Measurements from ENCODE around the gene SLBP.
A peak's percentile ranks its signal among the peaks of the same experiment; 100 is the strongest.

The SLBP gene

GRCh38 chr4:1693131-1693896 is 18.8 kb downstream of the SLBP start:
- peak; percentile 97 for ATAC-seq (replicated peaks)
- H3K27ac Mint-ChIP-seq, result no peak overlapping the region
- H3K4me3 Mint-ChIP-seq, result no peak overlapping the region
- H3K27me3 Mint-ChIP-seq, result no peaks in the 10 kb centered on the region
- peak; percentile 55 for DNase-seq
- no peaks in the 10 kb centered on the region for H3K9me3 Mint-ChIP-seq
- H3K4me1 Mint-ChIP-seq, result peaks cover 0 to 3% of the 10 kb centered on the region in 2 donors
- H3K36me3 Mint-ChIP-seq, result peaks cover 42 to 62% of the 10 kb centered on the region in 2 donors

- ATAC-seq (replicated peaks) (no peak), DNase-seq (no peak)
- Mint-ChIP-seq H3K4me3 (no peak overlapping the region), H3K36me3 (peaks cover 39 to 53% of the 10 kb centered on the region in 2 donors), H3K9me3 (no peaks in the 10 kb centered on the region), H3K27ac (no peak overlapping the region), H3K4me1 (peaks cover 0 to 3% of the 10 kb centered on the region in 2 donors), H3K27me3 (no peaks in the 10 kb centered on the region)
These were observed 20.3 kb downstream of the SLBP start for GRCh38 chr4:1691737-1692373.

GRCh38 chr4:1690698-1691097 is 21.4 kb downstream of the SLBP start:
- Mint-ChIP-seq H3K4me1 (peaks cover 0 to 3% of the 10 kb centered on the region in 2 donors), H3K36me3 (peaks cover 34 to 47% of the 10 kb centered on the region in 2 donors), H3K27me3 (no peaks in the 10 kb centered on the region), H3K9me3 (no peaks in the 10 kb centered on the region), H3K27ac (peak overlapping the region; percentile 52), H3K4me3 (no peak overlapping the region)
- no peak for DNase-seq
- no peak for ATAC-seq (replicated peaks)

- Mint-ChIP-seq H3K9me3 (no peaks in the 10 kb centered on the region), H3K36me3 (peaks cover 12 to 21% of the 10 kb centered on the region in 2 donors), H3K4me1 (peaks cover 2 to 13% of the 10 kb centered on the region in 2 donors), H3K4me3 (no peak overlapping the region), H3K27me3 (no peaks in the 10 kb centered on the region), H3K27ac (no peak overlapping the region)
- no peak for DNase-seq
- ATAC-seq (replicated peaks), result no peak
These were observed 25.6 kb downstream of the SLBP start for GRCh38 chr4:1686440-1687036.

DNA sequence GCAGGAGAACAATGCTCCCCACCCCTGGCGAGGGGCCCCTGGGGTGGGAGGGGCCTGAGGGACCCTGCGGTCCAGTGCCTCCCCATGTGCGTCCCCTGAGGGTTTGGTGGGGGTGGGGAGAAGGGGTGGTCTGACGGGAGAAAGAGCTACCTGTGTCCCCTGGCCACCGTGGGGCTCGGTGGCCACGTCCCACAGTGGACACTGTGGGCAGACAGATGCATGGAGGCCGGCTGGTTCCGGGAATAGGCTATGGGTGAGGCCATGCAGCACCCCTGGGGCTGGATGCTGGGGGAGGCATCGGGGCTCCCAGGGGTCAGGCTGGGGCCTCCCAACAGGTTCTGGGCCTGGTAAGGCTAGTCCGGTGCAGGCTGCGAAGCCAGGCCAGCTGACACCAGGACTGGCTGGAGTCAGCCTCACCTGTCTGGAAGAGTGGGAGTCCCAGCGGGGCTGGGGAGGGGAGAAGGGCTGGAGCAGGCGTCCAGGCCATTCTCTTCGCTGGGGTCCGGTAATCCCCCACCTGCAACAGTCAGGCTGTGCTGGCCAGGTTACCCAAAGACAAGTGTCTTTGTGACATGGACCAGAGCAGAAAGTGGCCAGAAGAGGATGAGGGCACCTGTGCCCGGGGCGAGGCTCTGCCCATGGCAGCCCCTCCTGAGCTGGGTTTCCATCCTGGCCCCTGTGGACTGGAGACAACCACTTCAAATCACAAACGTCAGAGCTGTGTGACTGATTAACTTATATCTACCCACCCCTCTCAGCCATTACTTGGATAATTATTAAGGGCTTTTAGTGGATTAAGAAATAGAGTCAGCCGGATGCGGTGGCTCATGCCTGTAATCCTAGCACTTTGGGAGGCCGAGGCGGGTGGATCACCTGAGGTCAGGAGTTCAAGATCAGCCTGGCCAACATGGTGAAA is 26.6 kb downstream of the SLBP start:
- Mint-ChIP-seq H3K4me1 (peaks cover 2 to 13% of the 10 kb centered on the region in 2 donors), H3K36me3 (peaks cover 6 to 10% of the 10 kb centered on the region in 2 donors), H3K9me3 (no peaks in the 10 kb centered on the region), H3K4me3 (peak overlapping the region in 1 of 2 donors; percentile 86), H3K27ac (no peak overlapping the region), H3K27me3 (no peaks in the 10 kb centered on the region)
- DNase-seq (no peak), ATAC-seq (replicated peaks) (no peak)

- Mint-ChIP-seq H3K4me1 (peaks cover 2 to 13% of the 10 kb centered on the region in 2 donors), H3K27ac (no peak overlapping the region), H3K36me3 (peaks cover 3 to 4% of the 10 kb centered on the region in 2 donors), H3K9me3 (no peaks in the 10 kb centered on the region), H3K27me3 (no peaks in the 10 kb centered on the region), H3K4me3 (peak overlapping the region; percentile 72 to 86)
- DNase-seq (no peak), ATAC-seq (replicated peaks) (peak; percentile 29 to 38)
These were observed 27.4 kb downstream of the SLBP start for GRCh38 chr4:1684506-1685234.

DNA sequence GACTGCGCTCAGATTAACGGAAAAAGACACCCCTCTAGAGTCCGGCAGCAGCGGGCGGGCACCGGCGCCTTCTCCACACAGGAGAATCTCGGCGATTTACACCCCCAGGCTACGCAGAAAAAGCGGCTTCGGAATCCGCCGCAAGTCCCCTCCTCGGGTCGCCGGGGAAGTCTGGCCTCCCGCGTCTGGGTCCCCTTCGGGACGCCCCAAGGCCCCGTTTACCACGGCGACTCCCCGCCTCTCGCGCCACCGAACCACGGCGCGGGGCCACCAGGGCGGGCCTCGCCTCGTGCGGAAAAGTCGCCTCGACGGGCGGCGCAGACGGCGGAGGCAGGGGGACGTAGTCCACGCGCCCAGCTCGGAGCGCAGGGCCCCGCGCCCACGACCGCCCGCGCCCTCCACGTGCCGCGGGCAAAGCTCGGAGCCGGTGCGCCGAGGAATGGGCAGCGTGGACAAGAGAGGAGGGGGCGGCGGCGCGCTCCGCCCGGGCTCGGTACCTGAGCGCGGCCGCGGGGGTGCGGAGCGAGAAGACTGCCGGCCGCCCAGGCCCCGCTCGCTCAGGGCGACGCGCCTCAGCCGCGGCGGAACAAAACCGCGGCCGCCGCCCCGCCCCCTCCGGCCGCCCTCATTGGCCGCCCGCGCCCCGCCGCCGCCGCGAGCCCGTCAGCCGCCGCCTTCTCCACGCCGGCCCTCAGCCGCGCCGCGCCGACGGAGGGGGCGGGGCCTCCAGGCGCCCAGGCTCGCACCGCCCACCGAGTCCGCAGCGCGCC is 28.2 kb downstream of the SLBP start, which contains the start of gene FAM53A:
Gene FAM53A, minus strand, starts transcription at position 578 of the 770 bp plus-strand sequence. CDS start 15,572 bp downstream, outside the sequence.
- Mint-ChIP-seq H3K27me3 (no peaks in the 10 kb centered on the region), H3K4me1 (peaks cover 2 to 13% of the 10 kb centered on the region in 2 donors), H3K9me3 (no peaks in the 10 kb centered on the region), H3K36me3 (no peaks in the 10 kb centered on the region), H3K4me3 (peak within 1 kb of the TSS; percentile 83 to 86), H3K27ac (peak within 1 kb of the TSS; percentile 76)
- DNase-seq, result peak; percentile 90
- peak; percentile 90 to 95 for ATAC-seq (replicated peaks)

DNA sequence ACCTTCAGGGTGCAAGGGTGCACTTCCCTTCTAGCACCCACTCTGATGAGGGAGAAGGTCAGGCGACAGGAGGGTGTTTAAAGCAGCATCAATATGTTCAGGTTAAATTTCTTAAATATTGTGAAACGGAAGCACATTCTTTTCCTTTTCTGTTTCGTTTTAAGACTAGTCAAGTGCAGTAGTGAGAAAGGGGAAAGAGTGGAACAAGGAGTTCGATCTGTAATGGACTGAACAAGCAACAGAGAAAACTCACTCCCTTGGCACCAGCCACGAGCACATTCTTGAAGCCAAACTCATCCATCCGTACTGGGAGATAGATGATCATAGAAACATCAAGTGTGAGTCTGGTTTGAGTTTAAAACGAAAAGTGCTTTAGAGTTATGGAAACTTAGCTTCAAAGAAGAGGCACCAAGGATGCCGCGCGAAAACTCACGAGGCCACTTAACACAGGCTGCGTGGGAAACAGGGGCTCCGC is 28.8 kb downstream of the SLBP start:
- ATAC-seq (replicated peaks) (no peak), DNase-seq (no peak)
- Mint-ChIP-seq H3K27ac (peak overlapping the region; percentile 76), H3K9me3 (no peaks in the 10 kb centered on the region), H3K4me1 (peaks cover 2 to 13% of the 10 kb centered on the region in 2 donors), H3K36me3 (no peaks in the 10 kb centered on the region), H3K27me3 (no peaks in the 10 kb centered on the region), H3K4me3 (peak overlapping the region; percentile 83 to 86)

GRCh38 chr4:1682860-1683259 is 29.3 kb downstream of the SLBP start:
- H3K36me3 Mint-ChIP-seq, result no peaks in the 10 kb centered on the region
- H3K27me3 Mint-ChIP-seq, result no peaks in the 10 kb centered on the region
- H3K4me3 Mint-ChIP-seq, result peak overlapping the region; percentile 83 to 86
- H3K9me3 Mint-ChIP-seq, result no peaks in the 10 kb centered on the region
- DNase-seq (no peak), ATAC-seq (replicated peaks) (no peak)
- peak overlapping the region; percentile 76 for H3K27ac Mint-ChIP-seq
- peaks cover 2 to 13% of the 10 kb centered on the region in 2 donors for H3K4me1 Mint-ChIP-seq

DNA sequence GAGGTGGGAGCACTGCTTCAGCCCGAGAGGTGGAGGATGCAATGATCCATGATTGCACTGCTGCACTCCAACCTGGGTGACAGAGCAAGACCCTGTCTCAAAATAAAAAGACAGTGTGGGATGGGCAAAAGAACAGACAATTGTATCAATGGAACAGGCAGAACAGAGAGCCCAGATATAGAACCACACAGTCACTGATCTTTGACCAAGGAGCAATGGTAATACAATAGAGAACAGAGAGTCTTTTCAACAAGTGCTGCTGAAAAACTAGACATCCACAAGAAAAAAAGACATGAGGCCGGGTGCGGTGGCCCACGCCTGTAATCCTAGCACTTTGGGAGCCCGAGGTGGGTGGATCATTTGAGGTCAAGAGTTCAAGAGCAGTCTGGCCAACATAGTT is 33.9 kb downstream of the SLBP start:
- Mint-ChIP-seq H3K36me3 (no peaks in the 10 kb centered on the region), H3K27me3 (peaks cover 0 to 5% of the 10 kb centered on the region in 2 donors), H3K9me3 (no peaks in the 10 kb centered on the region), H3K4me1 (peaks cover 2 to 10% of the 10 kb centered on the region in 2 donors), H3K4me3 (no peak overlapping the region), H3K27ac (no peak overlapping the region)
- DNase-seq, result no peak
- ATAC-seq (replicated peaks), result no peak

DNA sequence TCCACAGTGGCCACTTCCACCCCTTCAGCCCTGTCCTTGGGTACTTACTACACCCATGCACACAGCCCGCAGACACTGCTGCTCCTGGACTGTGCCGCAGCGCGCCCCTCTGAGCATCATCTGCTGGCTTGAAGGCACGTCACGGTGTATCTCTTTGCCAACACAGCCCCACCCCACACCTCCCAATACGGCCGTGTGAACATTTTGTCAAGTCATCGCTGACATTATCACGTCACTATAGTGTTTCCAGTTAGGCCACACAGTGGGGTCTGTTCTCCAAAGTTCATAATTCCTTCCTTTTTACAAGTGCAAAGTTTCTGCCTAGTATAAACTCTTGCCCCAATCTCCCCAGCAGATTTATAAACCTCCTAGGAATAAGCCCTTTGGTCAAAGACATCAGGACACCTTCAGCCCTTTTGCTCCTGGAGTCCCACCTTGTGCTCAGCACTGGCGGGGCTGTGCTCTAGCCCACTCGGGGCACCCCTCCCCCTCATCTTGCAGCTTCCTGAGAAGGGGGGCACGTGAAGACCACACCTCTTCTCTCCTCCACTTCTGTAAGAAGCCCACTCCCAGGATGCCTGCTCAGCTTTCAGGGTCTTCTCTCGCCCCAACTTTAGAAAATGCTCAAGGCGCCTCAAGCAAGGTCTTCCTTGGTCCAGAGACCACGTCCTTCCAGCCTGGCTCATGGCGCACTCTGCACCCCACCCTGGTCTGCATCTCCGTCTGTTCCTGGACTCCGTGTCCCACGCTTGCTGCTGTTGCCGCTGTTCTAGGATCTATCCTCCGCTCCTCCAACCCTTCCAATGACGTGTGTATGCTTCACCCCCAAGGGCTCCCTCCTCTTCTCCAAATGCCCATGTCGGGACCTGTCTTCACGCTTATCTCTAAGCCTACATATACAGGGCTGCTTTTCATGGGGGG is 35.3 kb downstream of the SLBP start:
- DNase-seq (no peak), ATAC-seq (replicated peaks) (no peak)
- Mint-ChIP-seq H3K27ac (no peak overlapping the region), H3K4me1 (no peaks in the 10 kb centered on the region), H3K27me3 (peaks cover 0 to 5% of the 10 kb centered on the region in 2 donors), H3K9me3 (no peaks in the 10 kb centered on the region), H3K36me3 (no peaks in the 10 kb centered on the region), H3K4me3 (no peak overlapping the region)

DNA sequence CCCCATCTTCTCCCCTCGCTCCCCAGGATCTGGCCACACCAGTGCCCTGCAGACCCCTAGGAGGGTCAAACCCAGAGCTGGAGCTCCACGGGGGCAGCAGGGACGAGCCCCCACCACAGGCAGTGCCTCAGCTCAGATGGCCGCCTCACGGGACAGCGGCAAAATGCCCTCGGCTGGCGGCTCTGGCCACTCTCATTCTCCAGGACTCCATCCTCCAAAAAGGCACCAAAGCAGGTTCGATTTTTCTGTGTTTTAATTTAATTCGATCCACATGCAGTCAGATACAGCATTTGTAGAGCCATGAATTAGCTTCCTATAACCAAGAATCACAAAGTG is 36.3 kb downstream of the SLBP start:
- Mint-ChIP-seq H3K36me3 (no peaks in the 10 kb centered on the region), H3K27me3 (peaks cover 0 to 5% of the 10 kb centered on the region in 2 donors), H3K9me3 (no peaks in the 10 kb centered on the region), H3K4me1 (no peaks in the 10 kb centered on the region), H3K27ac (no peak overlapping the region), H3K4me3 (no peak overlapping the region)
- no peak for ATAC-seq (replicated peaks)
- DNase-seq, result no peak
